GM12875 (cell line): Measurements from ENCODE around the gene CCR2.

ENCODE experiments used
- H3K4me3 ChIP-seq: one replicate; pipeline ENCODE4 v1.5.1; 2011; ENCODE audit warnings: low read depth, low read length, control low read depth
- TF ChIP-seq, protein P1 (sequence below): IDR thresholded peaks from 2 replicates; pipeline ENCODE4 v1.5.1; 2011; ENCODE audit warnings: low read depth, mild to moderate bottlenecking, control low read depth, inconsistent platforms, low read length, moderate library complexity, borderline replicate concordance; ENCODE audit not compliant: insufficient read depth

Gene CCR2

DNA sequence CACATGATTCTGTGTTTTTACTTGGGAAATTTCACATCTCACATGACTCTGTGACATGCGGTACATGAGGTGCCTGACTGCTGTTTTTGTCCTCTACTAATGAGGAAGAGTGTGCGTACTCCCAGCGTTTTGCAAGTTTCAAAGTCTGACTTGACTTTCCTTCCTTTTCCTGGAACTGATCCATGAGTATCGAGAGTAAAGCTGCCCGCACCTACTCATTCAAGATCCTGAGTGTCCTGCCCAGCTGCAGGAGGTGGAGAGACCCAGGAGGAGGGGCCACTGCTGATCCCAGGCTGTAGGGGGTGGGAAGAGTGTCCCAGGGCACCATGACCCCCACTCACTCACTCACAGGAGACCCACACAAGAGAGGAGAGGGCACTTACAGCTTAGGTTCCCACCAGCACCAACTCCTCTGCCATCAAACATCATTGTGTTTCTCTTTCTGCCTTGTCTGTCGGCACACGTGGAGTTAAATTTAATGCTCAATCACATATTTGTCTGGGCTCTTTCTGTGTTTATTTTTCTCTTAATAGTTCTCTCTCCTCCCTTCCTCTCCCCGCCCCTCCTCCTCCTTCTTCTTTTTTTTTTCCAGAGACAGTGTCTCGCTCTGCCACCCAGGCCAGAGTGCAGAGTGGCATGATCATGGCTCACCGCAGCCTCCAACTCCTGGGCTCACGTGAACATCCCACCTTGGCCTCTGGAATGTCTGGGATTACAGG is 51.5 kb downstream of the CCR2 start:
- TF ChIP-seq, protein P1, sequence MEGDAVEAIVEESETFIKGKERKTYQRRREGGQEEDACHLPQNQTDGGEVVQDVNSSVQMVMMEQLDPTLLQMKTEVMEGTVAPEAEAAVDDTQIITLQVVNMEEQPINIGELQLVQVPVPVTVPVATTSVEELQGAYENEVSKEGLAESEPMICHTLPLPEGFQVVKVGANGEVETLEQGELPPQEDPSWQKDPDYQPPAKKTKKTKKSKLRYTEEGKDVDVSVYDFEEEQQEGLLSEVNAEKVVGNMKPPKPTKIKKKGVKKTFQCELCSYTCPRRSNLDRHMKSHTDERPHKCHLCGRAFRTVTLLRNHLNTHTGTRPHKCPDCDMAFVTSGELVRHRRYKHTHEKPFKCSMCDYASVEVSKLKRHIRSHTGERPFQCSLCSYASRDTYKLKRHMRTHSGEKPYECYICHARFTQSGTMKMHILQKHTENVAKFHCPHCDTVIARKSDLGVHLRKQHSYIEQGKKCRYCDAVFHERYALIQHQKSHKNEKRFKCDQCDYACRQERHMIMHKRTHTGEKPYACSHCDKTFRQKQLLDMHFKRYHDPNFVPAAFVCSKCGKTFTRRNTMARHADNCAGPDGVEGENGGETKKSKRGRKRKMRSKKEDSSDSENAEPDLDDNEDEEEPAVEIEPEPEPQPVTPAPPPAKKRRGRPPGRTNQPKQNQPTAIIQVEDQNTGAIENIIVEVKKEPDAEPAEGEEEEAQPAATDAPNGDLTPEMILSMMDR = no peak
- no peak overlapping the region for H3K4me3 ChIP-seq

DNA sequence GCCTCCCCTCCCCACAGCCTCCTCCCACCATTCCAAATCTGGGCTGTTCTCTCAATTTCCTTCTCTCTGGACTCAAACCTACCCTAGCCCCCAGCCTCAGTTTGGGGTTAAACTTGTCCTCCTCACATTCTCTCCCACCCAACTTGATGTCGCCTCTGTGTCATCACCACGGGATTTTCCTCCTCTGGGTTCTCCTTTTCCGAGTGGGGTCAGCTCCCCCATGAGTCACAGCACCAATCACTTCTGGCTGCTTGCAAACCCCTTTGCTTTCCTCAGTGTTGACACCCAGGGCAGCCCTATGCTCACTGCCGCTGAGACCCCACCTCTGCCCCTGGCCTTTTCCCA is 52.5 kb downstream of the CCR2 start:
- H3K4me3 ChIP-seq = no peak overlapping the region
- TF ChIP-seq, protein P1 = no peak

DNA sequence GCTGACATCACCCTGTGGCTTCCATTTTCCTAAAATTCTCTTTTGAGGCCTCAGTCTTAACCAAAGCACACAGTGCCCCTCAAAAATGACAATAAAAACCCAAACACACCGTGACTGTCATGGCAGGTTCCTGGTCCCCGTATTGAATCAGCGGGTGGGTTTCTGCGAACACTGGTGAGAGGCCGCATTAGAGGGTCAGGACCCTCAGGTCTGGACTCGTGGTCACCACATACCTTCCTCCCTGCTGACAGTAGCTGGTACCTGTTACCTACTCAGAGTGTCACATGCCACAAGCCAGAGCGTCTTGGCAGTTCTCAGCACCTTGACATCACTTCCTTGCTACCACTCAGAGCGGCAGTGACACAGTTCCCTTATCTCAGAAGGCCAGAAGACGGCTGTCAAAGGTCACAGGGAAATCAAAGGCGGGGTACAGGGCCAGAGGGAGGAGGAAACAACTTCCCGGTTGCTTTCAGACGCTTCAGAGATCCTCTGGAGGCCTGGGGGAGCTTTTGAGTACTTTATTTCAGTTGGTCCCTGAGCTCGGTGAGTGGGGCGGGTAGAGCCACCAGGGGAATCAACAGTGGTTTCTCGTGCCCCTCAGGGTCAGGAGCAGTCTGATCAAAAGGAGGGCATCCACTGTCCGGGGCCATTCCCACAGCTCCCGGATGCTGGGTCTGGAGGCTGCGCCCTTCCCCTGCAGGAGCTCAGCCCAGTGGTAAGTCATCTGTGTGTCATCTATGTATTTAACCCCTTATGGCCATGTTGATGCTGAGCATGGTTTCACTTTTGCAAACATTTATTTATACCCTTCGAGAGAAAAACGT is 53.1 kb downstream of the CCR2 start, which contains the start of the genes CCR5AS and CCRL2:
TSS of gene CCR5AS (minus strand) at position 279 of the 824 bp plus-strand sequence.
TSS of gene CCRL2 (plus strand) at position 472 of the 824 bp plus-strand sequence. CDS start 821 bp downstream, outside the sequence.
- H3K4me3 ChIP-seq = no peak within 1 kb of the TSS
- TF ChIP-seq, protein P1 = no peak

DNA sequence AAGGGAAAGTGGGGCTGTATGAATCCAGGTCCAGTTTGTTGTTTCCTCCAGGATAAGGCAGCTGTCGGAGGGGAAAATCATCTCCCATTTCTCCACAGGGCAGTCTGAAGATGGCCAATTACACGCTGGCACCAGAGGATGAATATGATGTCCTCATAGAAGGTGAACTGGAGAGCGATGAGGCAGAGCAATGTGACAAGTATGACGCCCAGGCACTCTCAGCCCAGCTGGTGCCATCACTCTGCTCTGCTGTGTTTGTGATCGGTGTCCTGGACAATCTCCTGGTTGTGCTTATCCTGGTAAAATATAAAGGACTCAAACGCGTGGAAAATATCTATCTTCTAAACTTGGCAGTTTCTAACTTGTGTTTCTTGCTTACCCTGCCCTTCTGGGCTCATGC is 54.1 kb downstream of the CCR2 start:
- no peak overlapping the region for H3K4me3 ChIP-seq
- TF ChIP-seq, protein P1 = no peak

DNA sequence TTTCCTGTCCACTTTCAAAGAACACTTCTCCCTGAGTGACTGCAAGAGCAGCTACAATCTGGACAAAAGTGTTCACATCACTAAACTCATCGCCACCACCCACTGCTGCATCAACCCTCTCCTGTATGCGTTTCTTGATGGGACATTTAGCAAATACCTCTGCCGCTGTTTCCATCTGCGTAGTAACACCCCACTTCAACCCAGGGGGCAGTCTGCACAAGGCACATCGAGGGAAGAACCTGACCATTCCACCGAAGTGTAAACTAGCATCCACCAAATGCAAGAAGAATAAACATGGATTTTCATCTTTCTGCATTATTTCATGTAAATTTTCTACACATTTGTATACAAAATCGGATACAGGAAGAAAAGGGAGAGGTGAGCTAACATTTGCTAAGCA is 54.9 kb downstream of the CCR2 start:
- no peak overlapping the region for H3K4me3 ChIP-seq
- TF ChIP-seq, protein P1 = no peak

DNA sequence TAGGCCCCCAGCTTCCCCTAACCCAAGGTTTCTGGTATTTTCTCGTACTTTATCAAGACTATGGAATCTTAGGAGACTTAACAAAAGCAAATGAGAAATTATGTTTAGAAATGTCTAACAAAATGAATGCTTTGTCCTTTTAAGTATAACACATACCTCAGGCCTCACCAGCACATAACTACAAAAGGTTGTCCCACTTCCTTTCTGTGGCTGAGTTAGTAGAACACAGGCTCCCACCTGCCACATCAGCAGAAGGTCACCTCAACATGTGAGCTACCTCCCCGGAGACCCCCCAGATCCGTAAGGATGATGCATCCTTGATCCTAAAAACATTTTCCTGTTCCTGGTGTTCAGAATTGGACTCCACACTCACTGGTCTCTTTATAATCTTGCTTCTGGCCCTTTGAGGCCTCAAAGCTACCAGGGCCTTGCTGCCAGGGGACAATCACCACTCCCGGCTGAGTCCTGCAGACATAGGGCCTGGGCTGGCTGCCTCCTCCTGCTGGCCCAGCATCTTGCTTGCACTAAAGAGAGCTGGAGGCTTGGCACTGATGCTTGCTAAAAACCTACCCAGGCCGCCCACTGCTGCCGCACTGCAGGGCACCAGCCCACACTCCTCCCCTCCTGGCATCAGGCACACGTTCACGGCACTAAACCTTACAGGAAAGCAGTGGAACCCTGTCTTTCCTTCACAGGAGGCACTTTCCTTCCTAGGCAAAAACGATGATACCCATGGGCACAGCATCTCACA is 56.0 kb downstream of the CCR2 start:
- H3K4me3 ChIP-seq = no peak overlapping the region
- TF ChIP-seq, protein P1 = no peak
